ENCODE measurements around the gene C22orf15.

C22orf15 gene

DNA sequence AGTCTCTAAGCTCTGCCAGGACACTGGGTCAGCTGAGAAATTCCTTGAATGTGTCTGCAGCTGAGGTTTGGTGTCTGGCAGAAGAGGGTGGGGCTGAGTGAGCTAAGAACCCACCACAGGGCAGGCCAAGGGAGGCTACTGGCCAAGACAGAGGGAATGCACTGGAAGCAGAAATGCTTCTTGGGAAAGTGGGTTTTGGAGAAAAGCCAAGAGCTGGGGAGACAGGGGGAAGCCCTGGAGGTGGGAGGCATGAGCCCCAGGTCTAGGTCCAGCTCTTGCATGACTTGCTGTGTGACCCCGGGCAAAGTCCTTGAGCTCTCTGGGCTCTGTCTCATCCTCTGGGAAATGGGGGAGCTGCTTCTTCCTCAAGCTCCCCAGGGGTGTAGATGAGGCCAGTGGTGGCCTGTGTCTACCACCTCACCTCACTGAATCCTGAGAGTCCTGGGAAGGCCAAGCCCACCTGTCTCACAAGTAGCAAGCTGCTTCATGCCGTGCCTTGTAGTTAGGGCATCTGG lies 12.2 kb downstream of the C22orf15 start:
- no peaks in the 10 kb centered on the region for H3K36me3 Mint-ChIP-seq (ENCODE audit: low read depth)
- H3K27me3 Mint-ChIP-seq = no peaks in the 10 kb centered on the region
- H3K27ac Mint-ChIP-seq = no peak overlapping the region
- H3K4me1 Mint-ChIP-seq (ENCODE audit: low read depth) = peaks cover 14% of the 10 kb centered on the region
- H3K4me3 Mint-ChIP-seq = no peak overlapping the region
- H3K9me3 Mint-ChIP-seq = no peaks in the 10 kb centered on the region

DNA sequence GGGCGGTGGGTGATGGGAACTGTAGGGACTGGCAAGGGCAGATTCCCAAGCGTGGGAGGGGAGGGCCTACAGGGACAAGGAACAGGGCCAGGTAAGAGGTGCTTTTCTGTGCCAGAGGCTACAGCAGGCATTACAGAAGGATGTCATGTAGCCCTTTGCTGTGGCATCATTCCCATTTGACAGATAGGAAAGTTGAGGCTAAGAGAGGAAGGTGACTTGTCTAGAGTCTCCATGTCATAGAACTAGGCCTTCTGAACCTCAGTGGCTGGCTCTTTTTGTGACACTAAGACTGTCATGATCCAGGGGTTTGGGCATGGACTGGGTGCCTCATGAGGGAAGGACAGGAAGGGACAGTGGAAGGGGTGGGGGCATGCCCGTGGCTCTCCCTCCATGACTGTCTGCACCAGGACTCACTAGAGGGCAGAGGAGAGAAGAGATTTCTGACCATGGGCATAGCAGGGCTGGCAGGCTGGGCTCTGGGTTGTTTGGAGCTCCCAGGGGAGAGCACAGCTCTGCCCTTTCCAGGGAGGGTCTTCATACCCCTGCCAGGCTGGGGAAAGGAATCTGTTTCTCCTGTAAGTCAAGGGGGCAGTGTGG lies 13.1 kb downstream of the C22orf15 start:
- H3K9me3 Mint-ChIP-seq = no peaks in the 10 kb centered on the region
- no peak overlapping the region for H3K27ac Mint-ChIP-seq
- no peak overlapping the region for H3K4me3 Mint-ChIP-seq
- no peaks in the 10 kb centered on the region for H3K36me3 Mint-ChIP-seq (ENCODE audit: low read depth)
- peaks cover 12% of the 10 kb centered on the region for H3K4me1 Mint-ChIP-seq (ENCODE audit: low read depth)
- no peaks in the 10 kb centered on the region for H3K27me3 Mint-ChIP-seq

DNA sequence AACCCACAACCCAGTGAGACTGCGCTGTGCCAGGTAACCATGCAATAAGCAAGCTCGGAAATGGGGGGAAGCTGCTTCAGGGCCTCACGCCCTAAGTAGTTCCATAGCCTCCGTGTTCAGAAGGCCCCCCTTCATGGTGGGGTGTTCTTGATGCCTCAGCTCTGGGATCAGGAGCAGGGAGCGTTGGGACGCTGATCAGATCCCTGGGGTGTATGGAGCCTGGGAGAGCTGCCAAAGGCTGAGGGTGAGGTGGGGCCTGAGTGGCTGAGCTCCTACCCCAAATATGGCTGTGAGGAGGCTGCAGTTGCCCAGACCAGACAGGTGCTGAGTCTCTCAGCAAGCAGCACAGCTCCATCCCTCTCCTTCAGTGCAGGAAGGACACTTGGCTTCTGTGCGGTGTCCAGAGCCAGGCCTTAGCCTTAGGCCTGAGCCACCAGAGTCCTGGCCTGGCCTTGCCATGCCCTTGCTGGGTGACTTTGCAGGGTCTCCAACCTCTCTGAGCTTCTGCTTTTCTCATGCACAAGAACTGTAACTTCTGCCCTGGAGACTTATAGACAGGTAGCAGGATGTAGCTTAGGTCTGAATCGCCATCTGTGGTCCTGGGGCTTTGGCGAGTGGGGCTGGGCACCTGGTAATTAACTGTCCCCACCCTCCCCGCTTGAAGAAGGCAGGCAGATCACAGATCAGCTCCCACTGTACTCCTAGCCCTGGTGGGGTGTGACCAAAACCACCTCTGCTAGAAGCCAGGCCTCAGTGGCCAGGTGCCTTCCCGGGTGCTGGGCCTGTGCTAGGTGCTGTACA lies 15.2 kb downstream of the C22orf15 start:
- H3K36me3 Mint-ChIP-seq (ENCODE audit: low read depth) = no peaks in the 10 kb centered on the region
- H3K27me3 Mint-ChIP-seq = no peaks in the 10 kb centered on the region
- H3K27ac Mint-ChIP-seq = no peak overlapping the region
- H3K4me3 Mint-ChIP-seq = no peak overlapping the region
- H3K4me1 Mint-ChIP-seq (ENCODE audit: low read depth) = no peaks in the 10 kb centered on the region
- no peaks in the 10 kb centered on the region for H3K9me3 Mint-ChIP-seq

DNA sequence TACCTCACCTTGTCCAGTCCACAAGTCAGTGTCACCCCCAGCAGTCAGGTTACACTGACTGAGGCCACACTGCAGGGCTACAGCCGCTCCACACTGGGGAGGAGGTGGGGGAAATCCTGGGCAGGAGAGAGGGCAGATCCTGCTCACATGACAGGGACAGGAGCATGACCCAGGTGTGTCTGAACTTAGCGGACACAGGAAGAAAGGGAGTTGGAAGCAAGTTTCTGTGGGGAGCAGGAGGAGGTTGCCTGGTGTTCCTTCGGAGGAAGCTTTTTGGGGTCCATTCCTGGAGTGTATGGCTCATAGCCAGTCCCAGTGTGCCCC lies 15.7 kb downstream of the C22orf15 start:
- Mint-ChIP-seq H3K36me3 (ENCODE audit: low read depth) (no peaks in the 10 kb centered on the region), H3K27me3 (no peaks in the 10 kb centered on the region)

DNA sequence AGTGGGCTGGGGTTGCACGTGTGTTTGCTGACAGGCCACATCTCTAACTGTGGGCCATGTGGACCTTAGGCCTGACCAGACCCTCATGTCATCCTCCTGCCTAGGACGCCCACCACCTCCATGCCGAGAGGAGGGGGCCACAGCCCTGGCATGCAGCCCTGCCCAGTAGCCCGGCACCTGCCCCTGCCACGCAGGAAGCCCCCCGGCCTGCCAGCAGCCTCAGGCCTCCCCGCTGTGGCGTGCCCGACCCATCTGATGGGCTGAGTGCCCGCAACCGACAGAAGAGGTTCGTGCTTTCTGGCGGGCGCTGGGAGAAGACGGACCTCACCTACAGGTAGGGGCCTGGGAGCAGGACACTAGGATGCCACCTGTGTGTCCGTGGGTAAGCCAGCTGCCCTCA lies 16.3 kb downstream of the C22orf15 start:
- no peaks in the 10 kb centered on the region for H3K27me3 Mint-ChIP-seq
- no peaks in the 10 kb centered on the region for H3K9me3 Mint-ChIP-seq
- no peak overlapping the region for H3K4me3 Mint-ChIP-seq
- H3K27ac Mint-ChIP-seq = no peak overlapping the region
- H3K36me3 Mint-ChIP-seq (ENCODE audit: low read depth) = no peaks in the 10 kb centered on the region
- H3K4me1 Mint-ChIP-seq (ENCODE audit: low read depth) = peaks cover under 1% of the 10 kb centered on the region

More for the DNA sequence above, 15.7 kb downstream of the C22orf15 start:
- no peak overlapping the region for H3K27ac Mint-ChIP-seq
- H3K4me1 Mint-ChIP-seq (ENCODE audit: low read depth) = no peaks in the 10 kb centered on the region
- H3K4me3 Mint-ChIP-seq = no peak overlapping the region
- no peaks in the 10 kb centered on the region for H3K9me3 Mint-ChIP-seq

DNA sequence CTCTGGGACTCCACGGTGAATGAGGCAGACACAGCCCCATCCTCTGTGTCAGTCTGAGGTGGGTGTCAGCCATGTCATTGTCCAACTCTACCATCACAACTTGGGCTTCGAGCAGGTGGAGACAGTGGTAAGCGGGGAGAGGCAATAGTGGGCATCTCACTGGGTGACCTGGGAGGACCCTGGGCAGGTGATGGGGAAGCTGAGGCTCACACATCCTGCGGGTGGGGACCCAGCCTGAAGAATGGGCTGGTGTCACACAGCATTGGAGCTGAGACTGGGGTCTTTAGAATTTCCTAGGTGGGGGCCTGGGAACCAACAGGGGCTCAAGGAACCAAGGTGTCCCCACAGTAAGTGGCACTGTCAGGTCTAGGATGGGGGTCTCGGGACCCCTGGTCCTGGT lies 16.9 kb downstream of the C22orf15 start:
- Mint-ChIP-seq H3K36me3 (ENCODE audit: low read depth) (no peaks in the 10 kb centered on the region), H3K27me3 (no peaks in the 10 kb centered on the region), H3K9me3 (no peaks in the 10 kb centered on the region), H3K27ac (no peak overlapping the region), H3K4me1 (ENCODE audit: low read depth) (peaks cover 5% of the 10 kb centered on the region), H3K4me3 (no peak overlapping the region)

DNA sequence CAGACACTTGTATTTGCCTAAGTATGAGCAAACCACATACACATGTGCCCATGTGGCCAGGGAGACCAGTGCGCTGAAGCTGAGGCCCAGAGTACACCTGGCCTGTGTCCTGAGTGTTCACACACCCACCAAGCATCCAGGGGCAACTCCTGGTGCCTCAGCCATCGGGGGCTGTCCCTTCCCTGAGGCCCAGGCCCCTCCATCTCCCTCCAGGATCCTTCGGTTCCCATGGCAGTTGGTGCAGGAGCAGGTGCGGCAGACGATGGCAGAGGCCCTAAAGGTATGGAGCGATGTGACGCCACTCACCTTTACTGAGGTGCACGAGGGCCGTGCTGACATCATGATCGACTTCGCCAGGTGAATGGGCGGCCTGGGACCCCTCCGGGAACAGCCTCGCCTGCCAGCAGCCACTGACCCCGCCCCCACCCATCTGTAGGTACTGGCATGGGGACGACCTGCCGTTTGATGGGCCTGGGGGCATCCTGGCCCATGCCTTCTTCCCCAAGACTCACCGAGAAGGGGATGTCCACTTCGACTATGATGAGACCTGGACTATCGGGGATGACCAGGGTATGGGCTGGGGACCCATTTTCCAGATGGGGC lies 17.5 kb downstream of the C22orf15 start:
- no peak overlapping the region for H3K4me3 Mint-ChIP-seq
- no peaks in the 10 kb centered on the region for H3K27me3 Mint-ChIP-seq
- H3K4me1 Mint-ChIP-seq (ENCODE audit: low read depth) = peaks cover 5% of the 10 kb centered on the region
- H3K9me3 Mint-ChIP-seq = no peaks in the 10 kb centered on the region
- no peaks in the 10 kb centered on the region for H3K36me3 Mint-ChIP-seq (ENCODE audit: low read depth)
- no peak overlapping the region for H3K27ac Mint-ChIP-seq

DNA sequence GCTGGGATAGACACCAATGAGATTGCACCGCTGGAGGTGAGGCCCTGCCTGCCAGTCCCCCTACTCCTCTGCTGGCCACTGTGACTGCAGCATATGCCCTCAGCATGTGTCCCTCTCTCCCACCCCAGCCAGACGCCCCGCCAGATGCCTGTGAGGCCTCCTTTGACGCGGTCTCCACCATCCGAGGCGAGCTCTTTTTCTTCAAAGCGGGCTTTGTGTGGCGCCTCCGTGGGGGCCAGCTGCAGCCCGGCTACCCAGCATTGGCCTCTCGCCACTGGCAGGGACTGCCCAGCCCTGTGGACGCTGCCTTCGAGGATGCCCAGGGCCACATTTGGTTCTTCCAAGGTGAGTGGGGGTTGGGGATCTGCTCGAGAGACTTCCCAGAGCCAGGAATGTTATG lies 18.3 kb downstream of the C22orf15 start:
- Mint-ChIP-seq H3K27me3 (no peaks in the 10 kb centered on the region), H3K9me3 (no peaks in the 10 kb centered on the region), H3K36me3 (ENCODE audit: low read depth) (no peaks in the 10 kb centered on the region), H3K4me1 (ENCODE audit: low read depth) (peaks cover 7% of the 10 kb centered on the region), H3K27ac (no peak overlapping the region), H3K4me3 (no peak overlapping the region)

DNA sequence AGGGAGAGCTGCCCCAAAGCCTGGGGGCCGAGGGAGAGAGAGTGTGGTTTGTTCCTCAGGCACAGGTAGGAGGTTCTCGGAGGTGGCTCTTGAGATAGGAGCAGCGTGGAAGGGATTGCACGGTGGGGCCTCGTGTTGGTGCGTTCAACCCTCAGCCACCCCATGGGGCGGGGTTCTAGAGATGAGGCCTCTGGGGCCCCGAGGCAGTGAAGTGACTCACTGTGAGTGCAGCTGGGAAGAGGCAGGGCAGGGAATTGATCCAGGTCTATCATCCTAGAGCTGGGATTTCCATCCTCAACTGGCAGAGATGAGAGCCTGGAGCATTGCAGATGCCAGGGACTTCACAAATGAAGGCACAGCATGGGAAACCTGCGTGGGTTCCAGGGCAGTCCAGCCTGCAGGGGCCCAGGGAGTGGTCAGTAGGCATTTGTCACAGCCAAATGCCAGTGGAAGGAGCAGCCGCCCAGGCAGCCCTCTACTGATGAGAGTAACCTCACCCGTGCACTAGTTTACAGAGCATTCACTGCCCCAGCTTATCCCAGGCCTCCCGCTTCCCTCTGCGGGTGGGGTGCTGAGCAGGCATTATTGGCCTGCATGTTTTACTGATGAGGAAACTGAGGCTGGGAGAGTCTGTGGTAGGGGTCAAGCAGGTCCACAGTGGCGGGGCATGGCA lies 18.9 kb downstream of the C22orf15 start:
- no peak overlapping the region for H3K4me3 Mint-ChIP-seq
- H3K4me1 Mint-ChIP-seq (ENCODE audit: low read depth) = peaks cover 12% of the 10 kb centered on the region
- H3K27me3 Mint-ChIP-seq = no peaks in the 10 kb centered on the region
- H3K9me3 Mint-ChIP-seq = no peaks in the 10 kb centered on the region
- no peaks in the 10 kb centered on the region for H3K36me3 Mint-ChIP-seq (ENCODE audit: low read depth)
- H3K27ac Mint-ChIP-seq = no peak overlapping the region

DNA sequence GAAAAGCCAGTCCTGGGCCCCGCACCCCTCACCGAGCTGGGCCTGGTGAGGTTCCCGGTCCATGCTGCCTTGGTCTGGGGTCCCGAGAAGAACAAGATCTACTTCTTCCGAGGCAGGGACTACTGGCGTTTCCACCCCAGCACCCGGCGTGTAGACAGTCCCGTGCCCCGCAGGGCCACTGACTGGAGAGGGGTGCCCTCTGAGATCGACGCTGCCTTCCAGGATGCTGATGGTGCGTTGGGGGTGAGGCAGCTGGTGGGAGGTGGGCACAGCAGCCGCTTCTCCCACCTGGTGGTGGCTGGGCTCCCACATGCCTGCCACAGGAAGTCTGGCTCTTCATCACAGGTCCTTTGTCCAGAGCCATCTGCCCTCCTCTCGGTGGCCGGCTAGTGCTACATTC lies 19.5 kb downstream of the C22orf15 start:
- no peaks in the 10 kb centered on the region for H3K9me3 Mint-ChIP-seq
- H3K27ac Mint-ChIP-seq = no peak overlapping the region
- peaks cover 14% of the 10 kb centered on the region for H3K4me1 Mint-ChIP-seq (ENCODE audit: low read depth)
- H3K27me3 Mint-ChIP-seq = no peaks in the 10 kb centered on the region
- no peaks in the 10 kb centered on the region for H3K36me3 Mint-ChIP-seq (ENCODE audit: low read depth)
- H3K4me3 Mint-ChIP-seq = no peak overlapping the region

DNA sequence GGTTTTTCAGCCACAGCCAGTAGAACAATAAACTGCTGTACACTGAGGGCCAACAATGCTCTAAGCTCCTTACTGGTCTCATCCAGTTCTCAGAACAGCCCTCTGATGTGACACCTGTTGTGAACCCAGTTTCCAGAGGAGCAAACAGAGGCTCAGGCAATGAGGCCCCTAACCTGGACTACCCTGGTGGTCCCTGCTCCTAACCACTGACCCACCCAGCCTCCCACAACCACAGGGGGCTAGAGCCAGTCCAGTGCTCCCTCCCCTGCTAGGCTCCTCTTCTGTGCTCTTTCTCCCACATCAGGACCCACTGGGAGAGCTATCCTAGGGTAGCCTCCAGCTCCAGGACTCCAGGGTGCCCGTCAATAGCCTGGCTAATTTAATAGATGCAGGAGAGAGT lies 19.9 kb downstream of the C22orf15 start:
- Mint-ChIP-seq H3K27ac (no peak overlapping the region), H3K4me1 (ENCODE audit: low read depth) (peaks cover 16% of the 10 kb centered on the region), H3K9me3 (no peaks in the 10 kb centered on the region)

DNA sequence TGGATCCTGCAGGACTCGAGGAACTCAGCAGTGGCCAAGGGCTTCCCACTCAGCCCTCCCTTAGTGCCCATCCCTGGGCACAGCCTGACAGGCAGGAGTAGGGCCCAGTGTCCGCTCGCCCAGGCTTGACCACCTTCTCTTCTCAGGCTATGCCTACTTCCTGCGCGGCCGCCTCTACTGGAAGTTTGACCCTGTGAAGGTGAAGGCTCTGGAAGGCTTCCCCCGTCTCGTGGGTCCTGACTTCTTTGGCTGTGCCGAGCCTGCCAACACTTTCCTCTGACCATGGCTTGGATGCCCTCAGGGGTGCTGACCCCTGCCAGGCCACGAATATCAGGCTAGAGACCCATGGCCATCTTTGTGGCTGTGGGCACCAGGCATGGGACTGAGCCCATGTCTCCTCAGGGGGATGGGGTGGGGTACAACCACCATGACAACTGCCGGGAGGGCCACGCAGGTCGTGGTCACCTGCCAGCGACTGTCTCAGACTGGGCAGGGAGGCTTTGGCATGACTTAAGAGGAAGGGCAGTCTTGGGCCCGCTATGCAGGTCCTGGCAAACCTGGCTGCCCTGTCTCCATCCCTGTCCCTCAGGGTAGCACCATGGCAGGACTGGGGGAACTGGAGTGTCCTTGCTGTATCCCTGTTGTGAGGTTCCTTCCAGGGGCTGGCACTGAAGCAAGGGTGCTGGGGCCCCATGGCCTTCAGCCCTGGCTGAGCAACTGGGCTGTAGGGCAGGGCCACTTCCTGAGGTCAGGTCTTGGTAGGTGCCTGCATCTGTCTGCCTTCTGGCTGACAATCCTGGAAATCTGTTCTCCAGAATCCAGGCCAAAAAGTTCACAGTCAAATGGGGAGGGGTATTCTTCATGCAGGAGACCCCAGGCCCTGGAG lies 20.7 kb downstream of the C22orf15 start:
- no peak overlapping the region for H3K4me3 Mint-ChIP-seq
- H3K27ac Mint-ChIP-seq = peak overlapping the region; percentile 81
- H3K27me3 Mint-ChIP-seq = no peaks in the 10 kb centered on the region
- no peaks in the 10 kb centered on the region for H3K9me3 Mint-ChIP-seq
- no peaks in the 10 kb centered on the region for H3K36me3 Mint-ChIP-seq (ENCODE audit: low read depth)
- H3K4me1 Mint-ChIP-seq (ENCODE audit: low read depth) = peaks cover 23% of the 10 kb centered on the region

More for the DNA sequence above, 19.9 kb downstream of the C22orf15 start:
- H3K27me3 Mint-ChIP-seq = no peaks in the 10 kb centered on the region
- H3K4me3 Mint-ChIP-seq = no peak overlapping the region
- no peaks in the 10 kb centered on the region for H3K36me3 Mint-ChIP-seq (ENCODE audit: low read depth)

DNA sequence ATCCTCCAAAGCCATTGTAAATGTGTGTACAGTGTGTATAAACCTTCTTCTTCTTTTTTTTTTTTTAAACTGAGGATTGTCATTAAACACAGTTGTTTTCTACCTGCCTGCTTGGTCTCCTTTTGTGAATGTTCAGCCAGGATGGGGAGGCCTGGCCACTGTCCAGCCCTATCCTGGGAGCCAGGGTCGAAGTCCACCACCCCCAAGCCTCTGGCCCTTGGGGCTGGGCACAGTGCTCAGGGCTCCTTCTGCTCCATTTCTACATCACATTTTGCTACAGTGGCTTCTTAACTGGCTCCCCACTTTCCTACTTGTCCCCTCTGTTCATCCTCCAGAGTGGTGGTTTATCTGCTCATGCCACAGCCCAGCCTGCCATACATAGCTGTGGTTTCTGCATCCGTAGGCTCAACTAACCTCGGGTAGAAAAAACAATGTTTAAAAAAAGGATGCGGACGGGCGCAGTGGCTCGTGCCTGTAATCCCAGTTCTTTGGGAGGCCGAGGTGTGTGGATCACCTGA lies 21.5 kb downstream of the C22orf15 start:
- peaks cover under 1% of the 10 kb centered on the region for H3K36me3 Mint-ChIP-seq (ENCODE audit: low read depth)
- H3K27ac Mint-ChIP-seq = peak overlapping the region; percentile 81
- H3K4me1 Mint-ChIP-seq (ENCODE audit: low read depth) = peaks cover 31% of the 10 kb centered on the region
- H3K27me3 Mint-ChIP-seq = no peaks in the 10 kb centered on the region
- H3K9me3 Mint-ChIP-seq = no peaks in the 10 kb centered on the region
- no peak overlapping the region for H3K4me3 Mint-ChIP-seq

DNA sequence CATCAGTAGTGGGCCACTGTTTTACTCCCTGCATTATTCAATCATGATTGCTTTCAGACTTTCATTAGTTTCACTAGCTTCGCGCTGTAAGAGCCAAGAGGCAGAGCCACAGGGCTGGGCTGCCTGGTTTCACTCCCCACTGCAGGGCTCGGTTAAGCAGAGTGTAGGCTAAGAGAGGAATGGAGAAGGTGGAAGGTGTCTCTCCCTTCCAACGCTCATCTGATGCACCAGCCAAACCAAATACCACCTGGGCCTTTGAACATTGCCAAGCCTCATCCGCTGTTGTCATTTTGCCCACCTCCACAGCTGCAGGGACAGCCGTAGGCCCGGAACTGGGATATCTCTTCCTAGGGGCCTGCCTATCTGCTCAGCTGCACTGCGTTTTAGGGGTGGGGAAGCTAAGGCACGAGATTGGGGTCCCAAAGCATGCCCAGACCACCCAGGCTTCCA lies 23.5 kb downstream of the C22orf15 start:
- Mint-ChIP-seq H3K27me3 (no peaks in the 10 kb centered on the region), H3K27ac (peak overlapping the region; percentile 94), H3K4me1 (ENCODE audit: low read depth) (peaks cover 38% of the 10 kb centered on the region), H3K4me3 (peak overlapping the region; percentile 92), H3K36me3 (ENCODE audit: low read depth) (peaks cover 8% of the 10 kb centered on the region), H3K9me3 (no peaks in the 10 kb centered on the region)

All from stimulated activated naive CD8-positive, alpha-beta T cell treated with anti-CD3 and anti-CD28 coated beads, Interleukin-15, Interleukin-2, amounts not matched to agents 100 ng/mL and 50 ng/mL, for 24 hours (primary cell).